GM12878 (cell line): ENCODE results near the gene SIDT1. TPM values are rescaled to one million over a fixed set of nuclear protein-coding genes. Genes with fewer than 3 reads are reported as not detected.

Experiments
- IKZF1 ChIP-seq: fragments of 450-650 bp; conservative IDR thresholded peaks from 2 replicates; pipeline ENCODE4 v1.6.1; 2017; ENCODE audit warnings: antibody characterized with exemption, mild to moderate bottlenecking
- MXI1 ChIP-seq: fragments of 150-350 bp; IDR thresholded peaks from 2 replicates; pipeline ENCODE4 v1.6.1; 2011; ENCODE audit warnings: low read depth, mild to moderate bottlenecking, inconsistent platforms, low read length, improper control_type of control experiment
- NR2C2 ChIP-seq: IDR thresholded peaks from 2 replicates; pipeline ENCODE4 v1.6.1; 2011; ENCODE audit warnings: borderline replicate concordance, low read depth; ENCODE audit not compliant: control insufficient read depth, insufficient read length
- POLR2A ChIP-seq: IDR thresholded peaks from 2 replicates; pipeline ENCODE4 v1.6.1; 2011; ENCODE audit warnings: low read depth, mild to moderate bottlenecking, low read length
- SUZ12 ChIP-seq: fragments of 200-600 bp; sonication (generic); IDR thresholded peaks from one replicate; pipeline ENCODE4 v1.6.1; 2018; ENCODE audit warnings: antibody characterized with exemption, mild to moderate bottlenecking; ENCODE audit not compliant: unreplicated experiment
- WRNIP1 ChIP-seq: IDR thresholded peaks from 2 replicates; pipeline ENCODE4 v1.6.1; 2011; ENCODE audit warnings: low read depth, low read length, improper control_type of control experiment, borderline replicate concordance
- polyA plus RNA-seq, 11 experiments: library from polyadenylated mRNA; depleted of rRNA in 4 of 11; unstranded in 6 of 11; stranded (reverse) in 5 of 11; fragments of >200 nt; fragmentation: Nextera tagmentation in 4 of 11; fragmentation: Illumina TruSeq in 1 of 11; extraction: Ambion mirVana in 4 of 11; extraction: Trizol in 1 of 11; gene quantifications; 1 replicate in 1 of 11; 2 replicates in 10 of 11; pipeline versions ENCODE4 v1.2.1 to v1.2.3, GENCODE V29; 2011 to 2016; ENCODE audit warnings: inconsistent platforms in 2 of 11, missing spikeins in 2 of 11, low read depth in 1 of 11
- total RNA-seq, 4 experiments: library from RNA; depleted of rRNA in 3 of 4; stranded (reverse); fragments of >200 nt in 3 of 4; fragmentation: Illumina TruSeq in 1 of 4; extraction: Trizol in 1 of 4; gene quantifications; 2 replicates each; pipeline versions ENCODE4 v1.2.1 to v1.2.3, GENCODE V29; 2013 to 2021
- TF ChIP-seq, protein P1 (sequence below): IDR thresholded peaks from 2 replicates; pipeline ENCODE4 v1.6.1; 2011; ENCODE audit warnings: low read depth, mild to moderate bottlenecking, low read length, moderate library complexity, borderline replicate concordance; ENCODE audit errors: extremely low read depth
- TF ChIP-seq, protein P2 (sequence below): IDR thresholded peaks from 2 replicates; pipeline ENCODE4 v1.6.1; 2011; ENCODE audit warnings: borderline replicate concordance, low read depth, mild to moderate bottlenecking, moderate library complexity, mixed read lengths, low read length; ENCODE audit not compliant: insufficient read depth; ENCODE audit errors: extremely low read length
- TF ChIP-seq, protein P3 (sequence below), 3 experiments: IDR thresholded peaks in 2 of 3; conservative IDR thresholded peaks in 1 of 3; 2 replicates each; pipeline ENCODE4 v1.5.1; 2011; ENCODE audit warnings: low read depth in 3 of 3, low read length in 3 of 3, mild to moderate bottlenecking in 3 of 3, control low read depth in 2 of 3, moderate library complexity in 2 of 3, inconsistent platforms in 1 of 3, mixed read lengths in 1 of 3; ENCODE audit not compliant: control insufficient read depth in 2 of 3, insufficient read depth in 1 of 3; ENCODE audit errors: extremely low read depth in 1 of 3
- TF ChIP-seq, protein P4 (sequence below): IDR thresholded peaks from 2 replicates; pipeline ENCODE4 v1.6.1; 2012; ENCODE audit warnings: low read depth, low read length, improper control_type of control experiment

Gene SIDT1
- total and polyA plus RNA-seq, 10 of the 15 experiments (the other 5 are each of a cell fraction or from before 2014, with no cell fraction given), result 3.0 to 45.0 (median 26.6) TPM

DNA sequence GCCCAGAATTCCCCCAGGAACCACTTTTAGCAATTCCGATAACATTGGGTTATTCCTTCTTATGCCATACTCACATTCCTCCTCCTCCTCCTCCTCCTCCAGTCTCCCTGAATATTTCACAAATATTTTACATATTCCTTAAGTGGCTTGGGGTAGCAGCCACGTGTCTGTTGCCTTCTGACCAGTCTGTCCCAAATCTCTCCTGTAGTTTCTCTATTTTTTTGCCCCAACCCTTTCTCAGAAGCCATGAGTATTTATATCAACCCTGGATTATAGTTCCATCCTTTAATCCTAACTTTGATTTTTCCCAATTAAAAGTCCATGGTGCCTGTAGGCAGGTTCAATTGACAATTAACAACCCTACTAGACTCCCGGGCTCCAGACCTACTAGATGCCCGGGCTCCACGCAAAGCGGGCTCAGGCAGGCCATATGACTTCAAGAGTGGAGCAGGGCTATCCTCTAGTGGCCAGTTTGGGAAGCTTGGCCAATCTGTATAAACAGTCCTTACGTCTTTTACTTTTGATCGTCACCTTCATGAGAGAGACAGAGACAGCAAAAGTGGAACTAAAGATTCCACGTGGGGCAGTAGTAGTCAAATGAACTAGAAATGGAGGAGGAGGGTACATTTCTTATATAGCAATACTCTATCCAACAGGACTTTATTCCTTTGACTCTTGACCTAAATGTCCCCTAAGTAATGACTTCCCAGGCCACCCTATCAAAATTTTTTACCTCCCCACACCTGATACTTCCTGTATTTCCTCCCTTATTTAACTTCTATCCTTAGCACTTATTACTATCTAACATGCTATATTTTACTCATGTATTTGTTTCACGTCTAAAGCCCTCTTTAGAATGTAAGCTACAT, 94.4 kb downstream of the SIDT1 start (continued):
- TF ChIP-seq NR2C2 (no peak), IKZF1 (no peak), MXI1 (no peak), WRNIP1 (no peak), POLR2A (no peak), SUZ12 (no peak)
- TF ChIP-seq, protein P1, sequence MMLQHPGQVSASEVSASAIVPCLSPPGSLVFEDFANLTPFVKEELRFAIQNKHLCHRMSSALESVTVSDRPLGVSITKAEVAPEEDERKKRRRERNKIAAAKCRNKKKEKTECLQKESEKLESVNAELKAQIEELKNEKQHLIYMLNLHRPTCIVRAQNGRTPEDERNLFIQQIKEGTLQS, result no peak
- TF ChIP-seq, protein P2, sequence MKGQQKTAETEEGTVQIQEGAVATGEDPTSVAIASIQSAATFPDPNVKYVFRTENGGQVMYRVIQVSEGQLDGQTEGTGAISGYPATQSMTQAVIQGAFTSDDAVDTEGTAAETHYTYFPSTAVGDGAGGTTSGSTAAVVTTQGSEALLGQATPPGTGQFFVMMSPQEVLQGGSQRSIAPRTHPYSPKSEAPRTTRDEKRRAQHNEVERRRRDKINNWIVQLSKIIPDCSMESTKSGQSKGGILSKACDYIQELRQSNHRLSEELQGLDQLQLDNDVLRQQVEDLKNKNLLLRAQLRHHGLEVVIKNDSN, result no peak
- TF ChIP-seq, protein P3, sequence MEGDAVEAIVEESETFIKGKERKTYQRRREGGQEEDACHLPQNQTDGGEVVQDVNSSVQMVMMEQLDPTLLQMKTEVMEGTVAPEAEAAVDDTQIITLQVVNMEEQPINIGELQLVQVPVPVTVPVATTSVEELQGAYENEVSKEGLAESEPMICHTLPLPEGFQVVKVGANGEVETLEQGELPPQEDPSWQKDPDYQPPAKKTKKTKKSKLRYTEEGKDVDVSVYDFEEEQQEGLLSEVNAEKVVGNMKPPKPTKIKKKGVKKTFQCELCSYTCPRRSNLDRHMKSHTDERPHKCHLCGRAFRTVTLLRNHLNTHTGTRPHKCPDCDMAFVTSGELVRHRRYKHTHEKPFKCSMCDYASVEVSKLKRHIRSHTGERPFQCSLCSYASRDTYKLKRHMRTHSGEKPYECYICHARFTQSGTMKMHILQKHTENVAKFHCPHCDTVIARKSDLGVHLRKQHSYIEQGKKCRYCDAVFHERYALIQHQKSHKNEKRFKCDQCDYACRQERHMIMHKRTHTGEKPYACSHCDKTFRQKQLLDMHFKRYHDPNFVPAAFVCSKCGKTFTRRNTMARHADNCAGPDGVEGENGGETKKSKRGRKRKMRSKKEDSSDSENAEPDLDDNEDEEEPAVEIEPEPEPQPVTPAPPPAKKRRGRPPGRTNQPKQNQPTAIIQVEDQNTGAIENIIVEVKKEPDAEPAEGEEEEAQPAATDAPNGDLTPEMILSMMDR (IDR thresholded peaks at IDR 0.05 in 2 of 3, conservative IDR thresholded peaks at IDR 0.05 in 1 of 3; ENCODE audit: control insufficient read depth in 2 of 3, extremely low read depth in 1 of 3, insufficient read depth in 1 of 3, low read depth in 3 of 3, low read length in 3 of 3), result peak; percentile 58 to 64 (median 61)
- TF ChIP-seq, protein P4, sequence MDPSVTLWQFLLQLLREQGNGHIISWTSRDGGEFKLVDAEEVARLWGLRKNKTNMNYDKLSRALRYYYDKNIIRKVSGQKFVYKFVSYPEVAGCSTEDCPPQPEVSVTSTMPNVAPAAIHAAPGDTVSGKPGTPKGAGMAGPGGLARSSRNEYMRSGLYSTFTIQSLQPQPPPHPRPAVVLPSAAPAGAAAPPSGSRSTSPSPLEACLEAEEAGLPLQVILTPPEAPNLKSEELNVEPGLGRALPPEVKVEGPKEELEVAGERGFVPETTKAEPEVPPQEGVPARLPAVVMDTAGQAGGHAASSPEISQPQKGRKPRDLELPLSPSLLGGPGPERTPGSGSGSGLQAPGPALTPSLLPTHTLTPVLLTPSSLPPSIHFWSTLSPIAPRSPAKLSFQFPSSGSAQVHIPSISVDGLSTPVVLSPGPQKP, result no peak
